ENCODE data around the gene CERK.

- TF ChIP-seq POLR2A (IDR thresholded peaks at IDR 0.05; ENCODE audit: low read length) (no peak), GATA1 (IDR thresholded peaks at IDR 0.05; ENCODE audit: low read depth, low read length) (no peak)
Observed at GRCh38 chr22:46761539-46762237, 23.6 kb upstream of the CERK start.
